HG02588 (cell line): Measurements from ENCODE around the gene CHORDC1.
"Not testable (repeated sequence)": the region's sequence is repeated elsewhere in the genome, so short reads cannot be mapped to it uniquely, and the experiment has no call there.

Source experiments
- ATAC-seq: cut with Tn5 transposase; IDR thresholded peaks from one replicate; pipeline ENCODE4 v1.9.1; 2021; ENCODE audit warnings: mild to moderate bottlenecking, moderate library complexity; ENCODE audit not compliant: unreplicated experiment

Gene CHORDC1

GRCh38 chr11:90222459-90223247 lies at the start of gene CHORDC1:
CHORDC1 (minus strand) TSS chr11:90223049; CDS start chr11:90222954, 95 bp downstream.
- peak; percentile 93 for ATAC-seq

GRCh38 chr11:90257158-90257525 lies 34.3 kb upstream of the CHORDC1 start:
- ATAC-seq = no peak

GRCh38 chr11:90256404-90257157 lies 33.7 kb upstream of the CHORDC1 start:
- ATAC-seq = no peak

- ATAC-seq = no peak
Measured at GRCh38 chr11:90254065-90254464, 31.2 kb upstream of the CHORDC1 start.

- ATAC-seq = no peak
Measured at GRCh38 chr11:90252053-90252452, 29.2 kb upstream of the CHORDC1 start.

GRCh38 chr11:90251599-90251998 lies 28.8 kb upstream of the CHORDC1 start:
- ATAC-seq = no peak

- no peak for ATAC-seq
Measured at GRCh38 chr11:90250970-90251369, 28.1 kb upstream of the CHORDC1 start.

GRCh38 chr11:90246468-90246867 lies 23.6 kb upstream of the CHORDC1 start:
- no peak for ATAC-seq

- no peak for ATAC-seq
Measured at GRCh38 chr11:90243534-90243933, 20.7 kb upstream of the CHORDC1 start.

GRCh38 chr11:90242894-90243416 lies 20.1 kb upstream of the CHORDC1 start:
- no peak for ATAC-seq

GRCh38 chr11:90241414-90241813 lies 18.6 kb upstream of the CHORDC1 start:
- ATAC-seq = no peak

- not testable (repeated sequence) for ATAC-seq
Measured at GRCh38 chr11:90239967-90240636, 17.3 kb upstream of the CHORDC1 start.

- ATAC-seq = no peak
Measured at GRCh38 chr11:90237004-90237403, 14.2 kb upstream of the CHORDC1 start.

GRCh38 chr11:90235526-90235925 lies 12.7 kb upstream of the CHORDC1 start:
- ATAC-seq = no peak

GRCh38 chr11:90234977-90235376 lies 12.1 kb upstream of the CHORDC1 start:
- ATAC-seq = no peak

GRCh38 chr11:90229791-90230190 lies 6.9 kb upstream of the CHORDC1 start:
- no peak for ATAC-seq

GRCh38 chr11:90228056-90228455 lies 5.2 kb upstream of the CHORDC1 start:
- ATAC-seq = no peak

- ATAC-seq = peak; percentile 49
Measured at GRCh38 chr11:90223248-90223585, 368 bp upstream of the CHORDC1 start.

- ATAC-seq = peak; percentile 14
Measured at GRCh38 chr11:90221803-90222458, 918 bp downstream of the CHORDC1 start.

GRCh38 chr11:90220391-90220790 lies 2.5 kb downstream of the CHORDC1 start:
- no peak for ATAC-seq

- ATAC-seq = no peak
Measured at GRCh38 chr11:90219438-90219837, 3.4 kb downstream of the CHORDC1 start.
